ENCODE measurements around the gene MYOZ3. TPM values are rescaled to one million over a fixed set of nuclear protein-coding genes. Genes with fewer than 3 reads are reported as not detected.

MYOZ3 gene
- total and polyA plus RNA-seq, 2 of the 8 experiments (the other 6 are each of a cell fraction or from before 2014, with no cell fraction given), result 9.6 to 19.1 TPM

DNA sequence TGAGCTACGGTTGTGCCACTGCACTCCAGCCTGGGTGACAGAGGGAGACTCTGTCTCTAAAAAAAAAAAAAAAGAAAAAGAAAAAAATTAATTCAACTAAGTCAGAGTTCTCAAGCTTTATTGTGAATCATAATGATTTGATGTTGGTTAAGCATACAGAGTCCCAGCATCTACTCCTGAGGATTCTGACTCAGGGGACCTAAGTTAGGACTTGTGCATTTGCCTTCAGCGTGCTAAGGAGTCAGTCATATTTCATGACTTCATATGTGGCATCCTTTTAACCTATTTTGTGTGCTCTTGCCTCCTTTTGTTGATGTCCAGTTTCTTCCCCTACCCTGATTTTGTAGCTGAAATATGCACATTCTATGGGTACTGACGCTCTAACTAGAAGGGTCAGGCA is 2.9 kb downstream of the MYOZ3 start:
- ChIA-PET CTCF (ENCODE audit: partially characterized antibody) (interaction anchor here (0.7 to 20.1 kb wide), 8 partner anchors 10 to 226 kb away, joined by 3 to 303 read pairs (median 4); partner anchors contain the start of genes RBM22 and SYNPO), POLR2A (ENCODE audit: partially characterized antibody) (interaction anchor here (0.8 to 3.0 kb wide), 3 partner anchors 37 to 80 kb away, joined by 3 to 9 read pairs (median 3); partner anchors contain the start of gene RBM22)

More for the DNA sequence above, 2.9 kb downstream of the MYOZ3 start:
- TF ChIP-seq BACH1 (IDR thresholded peaks at IDR 0.05; ENCODE audit: low read length), result no peak
- TF ChIP-seq JUN (IDR thresholded peaks at IDR 0.05; ENCODE audit: low read depth, low read length), result no peak
- no peak for TF ChIP-seq TCF12 (IDR thresholded peaks at IDR 0.05; ENCODE audit: low read depth, low read length)
- Histone ChIP-seq H3K9me3 (ENCODE audit: insufficient read depth in 2 of 2, low read depth in 1 of 2, low read length in 1 of 2) (no peaks in the 10 kb centered on the region), H3K18ac (ENCODE audit: extremely low read depth, low read length) (no peak overlapping the region), H3K9ac (replicated peaks in 1 of 4; ENCODE audit: extremely low read depth in 1 of 4, low read depth in 3 of 4, low read length in 3 of 4) (no peak overlapping the region), H4K91ac (replicated peaks; ENCODE audit: insufficient read length, low read length) (no peak overlapping the region), H4K20me1 (replicated peaks in 1 of 2; ENCODE audit: control insufficient read depth in 1 of 2, insufficient read depth in 2 of 2, low read length in 2 of 2) (peaks cover 0 to 2% of the 10 kb centered on the region in 2 experiments), H3K56ac (replicated peaks; ENCODE audit: insufficient read length, low read depth, low read length) (no peak overlapping the region), H3K27ac (ENCODE audit: low read depth, low read length) (no peak overlapping the region), H3K4me3 (ENCODE audit: extremely low read depth in 1 of 4, insufficient read depth in 2 of 4, low read depth in 3 of 4, low read length in 4 of 4) (no peak overlapping the region), H3K23ac (ENCODE audit: insufficient read length) (no peak overlapping the region), H3K23me2 (ENCODE audit: low read depth, low read length) (no peaks in the 10 kb centered on the region), H3K27me3 (replicated peaks in 1 of 4; ENCODE audit: control insufficient read depth in 3 of 4, extremely low read depth in 1 of 4, insufficient read depth in 3 of 4, low read length in 3 of 4) (no peaks in the 10 kb centered on the region), H3K36me3 (ENCODE audit: control insufficient read depth in 2 of 4, insufficient read depth in 4 of 4, low read length in 3 of 4) (peaks cover 0 to 9% (median 0%) of the 10 kb centered on the region in 4 experiments; a peak in 1 of 8 replicates), H2AK5ac (ENCODE audit: low read depth, low read length) (no peak overlapping the region), H3K4ac (replicated peaks; ENCODE audit: insufficient read length, low read depth, low read length) (no peak overlapping the region), H2BK120ac (replicated peaks; ENCODE audit: low read depth, low read length) (no peak overlapping the region), H3K79me1 (ENCODE audit: low read depth, low read length) (no peaks in the 10 kb centered on the region), H2AFZ (ENCODE audit: low read length) (no peak overlapping the region), H3K4me2 (ENCODE audit: insufficient read depth in 1 of 2, low read depth in 2 of 2, low read length in 2 of 2) (no peak overlapping the region), H2BK15ac (ENCODE audit: low read length) (no peak overlapping the region), H4K8ac (ENCODE audit: extremely low read depth, insufficient read depth, low read length) (no peak overlapping the region), H3K14ac (ENCODE audit: insufficient read length) (no peak overlapping the region), H2BK20ac (ENCODE audit: low read length) (no peak overlapping the region), H2BK12ac (ENCODE audit: low read depth, low read length) (no peak overlapping the region), H3K4me1 (replicated peaks in 1 of 4; ENCODE audit: control insufficient read depth in 3 of 4, insufficient read depth in 4 of 4, low read length in 3 of 4) (peaks cover 0 to 11% (median under 1%) of the 10 kb centered on the region in 4 experiments; a peak in 4 of 7 replicates), H3K79me2 (ENCODE audit: control insufficient read depth in 1 of 2, insufficient read depth in 2 of 2, low read length in 2 of 2) (no peaks in the 10 kb centered on the region), H4K5ac (ENCODE audit: insufficient read length, low read depth, low read length) (no peak overlapping the region), H2BK5ac (ENCODE audit: low read depth, low read length) (no peak overlapping the region)
- WGBS, 2 experiments (ENCODE audit: extremely low coverage in 1 of 2, insufficient coverage in 1 of 2, insufficient read length in 1 of 2, insufficient replicate concordance in 2 of 2, low coverage in 1 of 2, low lambda C conversion rate in 2 of 2, missing lambda C conversion rate in 1 of 2), result 87% methylated on average over 3 of the region's 3 CpGs; no CpG with 5 or more reads in 1 of the 2 experiments
- FAIRE-seq (no peak), DNase-seq (ENCODE audit: low read depth in 1 of 2, low spot score in 2 of 2) (no peak)
